Parathyroid adenoma (tissue), 2 donors: ENCODE data around the gene CAPN1.
"Not testable (repeated sequence)": the region's sequence is repeated elsewhere in the genome, so short reads cannot be mapped to it uniquely, and the experiment has no call there.

ENCODE experiments used
- H2AFZ ChIP-seq: fragments of 300-600 bp; sonication (generic); one replicate; pipeline ENCODE4 v1.7.0; 2017; ENCODE audit warnings: antibody characterized with exemption, mild to moderate bottlenecking
- H3K27ac ChIP-seq: fragments of 300-600 bp; sonication (generic); one replicate; pipeline ENCODE4 v1.7.0; 2017
- H3K27me3 ChIP-seq: fragments of 300-600 bp; sonication (generic); one replicate; pipeline ENCODE4 v1.7.0; 2017; ENCODE audit warnings: low read length; ENCODE audit not compliant: control insufficient read depth, insufficient read depth
- H3K36me3 ChIP-seq: fragments of 300-600 bp; sonication (generic); one replicate; pipeline ENCODE4 v1.7.0; 2017; ENCODE audit warnings: low read length; ENCODE audit not compliant: control insufficient read depth, insufficient read depth
- H3K4me1 ChIP-seq: fragments of 300-600 bp; sonication (generic); one replicate; pipeline ENCODE4 v1.7.0; 2017; ENCODE audit warnings: control low read depth
- H3K4me2 ChIP-seq: fragments of 300-600 bp; sonication (generic); one replicate; pipeline ENCODE4 v1.7.0; 2017; ENCODE audit warnings: low read length
- H3K4me3 ChIP-seq: fragments of 300-600 bp; sonication (generic); one replicate; pipeline ENCODE4 v1.7.0; 2017; ENCODE audit warnings: low read depth, low read length
- H3K79me2 ChIP-seq: fragments of 300-600 bp; sonication (generic); one replicate; pipeline ENCODE4 v1.7.0; 2017; ENCODE audit warnings: control low read depth
- H3K9ac ChIP-seq: fragments of 300-600 bp; sonication (generic); one replicate; pipeline ENCODE4 v1.7.0; 2017; ENCODE audit warnings: mild to moderate bottlenecking
- H3K9me3 ChIP-seq: fragments of 300-600 bp; sonication (generic); one replicate; pipeline ENCODE4 v1.7.0; 2017; ENCODE audit warnings: low read length; ENCODE audit not compliant: control insufficient read depth
- CTCF ChIP-seq: fragments of 300-600 bp; sonication (generic); IDR thresholded peaks from one replicate; pipeline ENCODE4 v1.7.0; 2017; ENCODE audit warnings: antibody characterized with exemption, mild to moderate bottlenecking
- donor health status: primary hyperparathyroidism.

CAPN1 gene

DNA sequence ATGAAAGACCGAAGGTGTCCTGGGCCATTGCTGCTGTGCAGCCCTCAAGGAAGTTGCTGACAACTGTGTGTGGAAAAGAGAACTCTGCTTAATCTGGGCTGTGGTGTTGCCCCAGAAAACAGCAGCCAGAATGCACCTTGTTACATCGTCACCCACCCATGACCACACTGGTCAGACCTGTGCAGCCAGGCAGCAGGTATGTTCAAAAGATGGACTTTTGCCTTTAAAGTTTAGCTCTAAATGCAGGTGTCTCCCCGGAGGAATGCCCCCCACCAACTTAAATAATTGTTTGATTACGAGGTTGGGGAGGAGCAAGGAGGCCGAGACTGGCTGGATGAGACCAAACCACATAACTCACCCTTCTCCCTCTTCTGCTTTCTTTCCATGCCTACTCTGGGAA lies 64.8 kb downstream of the CAPN1 start:
- Histone ChIP-seq H2AFZ (peak overlapping the region; percentile 50), H3K36me3 (no peaks in the 10 kb centered on the region), H3K4me2 (no peak overlapping the region), H3K9ac (no peak overlapping the region), H3K4me3 (no peak overlapping the region), H3K4me1 (no peaks in the 10 kb centered on the region), H3K27ac (no peak overlapping the region), H3K27me3 (no peaks in the 10 kb centered on the region), H3K79me2 (no peaks in the 10 kb centered on the region), H3K9me3 (no peaks in the 10 kb centered on the region)
- TF ChIP-seq CTCF, result no peak

GRCh38 chr11:65248184-65248710 lies 66.5 kb downstream of the CAPN1 start:
- not testable (repeated sequence) for H3K36me3 ChIP-seq, H3K27me3 ChIP-seq, H2AFZ ChIP-seq, H3K9me3 ChIP-seq, H3K4me3 ChIP-seq, H3K27ac ChIP-seq, H3K4me2 ChIP-seq, H3K4me1 ChIP-seq, H3K79me2 ChIP-seq, H3K9ac ChIP-seq

GRCh38 chr11:65251476-65251875 lies 69.7 kb downstream of the CAPN1 start:
- no peaks in the 10 kb centered on the region for H3K36me3 ChIP-seq
- TF ChIP-seq CTCF, result no peak
- H3K27ac ChIP-seq, result no peak overlapping the region
- no peaks in the 10 kb centered on the region for H3K79me2 ChIP-seq
- H3K4me2 ChIP-seq, result no peak overlapping the region
- H3K4me1 ChIP-seq, result no peaks in the 10 kb centered on the region
- no peak overlapping the region for H2AFZ ChIP-seq
- no peak overlapping the region for H3K9ac ChIP-seq
- no peaks in the 10 kb centered on the region for H3K27me3 ChIP-seq
- no peak overlapping the region for H3K4me3 ChIP-seq
- H3K9me3 ChIP-seq, result no peaks in the 10 kb centered on the region

- H3K79me2 ChIP-seq, result no peaks in the 10 kb centered on the region
- TF ChIP-seq CTCF, result no peak
Observed at GRCh38 chr11:65254724-65255123, 73.0 kb downstream of the CAPN1 start.

DNA sequence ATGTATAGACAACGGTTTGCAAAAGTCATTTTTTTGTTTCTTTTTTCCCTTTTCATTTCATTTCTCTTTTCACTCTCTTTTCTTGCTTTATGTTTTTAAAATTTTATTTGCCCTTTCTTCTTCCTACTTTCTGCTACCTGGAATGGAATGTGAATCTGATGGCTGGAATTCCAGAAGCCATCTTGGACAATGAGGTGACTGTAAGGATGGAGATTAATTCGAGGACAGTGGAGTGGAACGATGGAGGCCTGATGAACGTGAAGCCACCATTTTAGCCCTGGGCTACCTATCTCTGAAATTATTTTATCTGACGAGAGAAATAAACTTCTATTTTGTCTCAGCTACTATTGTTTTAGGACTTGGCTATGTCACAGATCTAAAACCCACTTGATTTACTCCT lies 77.3 kb downstream of the CAPN1 start:
- Histone ChIP-seq H3K27me3 (no peaks in the 10 kb centered on the region), H3K4me3 (no peak overlapping the region), H3K9ac (no peak overlapping the region), H3K36me3 (no peaks in the 10 kb centered on the region), H3K4me2 (no peak overlapping the region), H3K4me1 (peaks cover 3% of the 10 kb centered on the region), H3K9me3 (no peaks in the 10 kb centered on the region), H3K27ac (no peak overlapping the region), H3K79me2 (no peaks in the 10 kb centered on the region), H2AFZ (no peak overlapping the region)
- TF ChIP-seq CTCF, result no peak

More at GRCh38 chr11:65254724-65255123, 73.0 kb downstream of the CAPN1 start:
- H3K9ac ChIP-seq, result no peak overlapping the region
- H3K9me3 ChIP-seq, result no peaks in the 10 kb centered on the region
- no peaks in the 10 kb centered on the region for H3K27me3 ChIP-seq
- H2AFZ ChIP-seq, result no peak overlapping the region
- H3K36me3 ChIP-seq, result no peaks in the 10 kb centered on the region
- H3K4me1 ChIP-seq, result no peaks in the 10 kb centered on the region
- no peak overlapping the region for H3K27ac ChIP-seq
- H3K4me3 ChIP-seq, result no peak overlapping the region
- H3K4me2 ChIP-seq, result no peak overlapping the region
